Left renal cortex interstitium (tissue), 4 donors: ENCODE data around the gene INTS14. TPM values are rescaled to one million over a fixed set of nuclear protein-coding genes. Genes with fewer than 3 reads are reported as not detected.
"Not testable (repeated sequence)": the region's sequence is repeated elsewhere in the genome, so short reads cannot be mapped to it uniquely, and the experiment has no call there.

Experiments
- DNase-seq, 4 donors: peaks; one replicate each; pipeline ENCODE4 v3.0.0-alpha.2; 2013; ENCODE audit warnings: low read depth in 4 of 4, low spot score in 2 of 4, missing footprints in 1 of 4
- polyA plus RNA-seq, 4 donors: library from polyadenylated mRNA; unstranded; fragments of 120-200 nt; gene quantifications; one replicate each; pipeline ENCODE4 v1.2.1, GENCODE V29; 2013; ENCODE audit not compliant: insufficient read length in 4 of 4

INTS14 gene
- polyA plus RNA-seq, 4 donors, result 45.4 to 53.7 (median 50.8) TPM

DNA sequence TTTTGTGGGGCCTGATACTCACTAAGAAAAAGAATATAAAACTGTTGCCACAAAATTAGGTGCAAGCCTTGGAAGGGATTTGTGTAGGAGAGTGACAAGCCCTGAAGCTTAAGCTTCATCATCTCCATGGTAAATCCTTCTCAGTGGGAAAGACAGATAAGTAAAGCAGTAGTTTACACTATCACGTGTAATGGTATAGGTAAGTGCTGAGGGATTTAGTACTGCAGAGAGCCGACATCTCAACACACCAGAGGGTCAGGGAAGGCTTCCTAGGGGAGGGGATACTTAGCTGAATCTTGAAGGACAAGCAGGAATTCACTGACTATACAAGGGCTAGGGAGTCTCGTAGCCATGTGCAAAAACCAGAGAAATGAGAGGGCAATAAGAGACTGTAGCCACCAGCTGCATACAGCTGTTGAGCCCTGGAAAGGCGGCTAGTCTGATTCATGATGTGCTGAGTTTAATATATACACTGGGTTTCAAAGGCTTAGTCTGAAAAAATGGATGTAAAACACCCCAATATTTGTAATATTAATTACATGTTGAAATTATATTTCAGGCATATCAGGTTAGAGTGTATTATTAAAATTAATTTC lies 21.9 kb upstream of the INTS14 start:
- DNase-seq, result peak in 1 of 4 donors; percentile 17

- no peak for DNase-seq
These were observed 20.6 kb upstream of the INTS14 start for GRCh38 chr15:65631503-65631902.

GRCh38 chr15:65630760-65631159 lies 19.8 kb upstream of the INTS14 start:
- DNase-seq, result no peak

GRCh38 chr15:65629548-65629947 lies 18.6 kb upstream of the INTS14 start:
- no peak for DNase-seq

GRCh38 chr15:65626856-65627255 lies 15.9 kb upstream of the INTS14 start:
- no peak for DNase-seq

DNA sequence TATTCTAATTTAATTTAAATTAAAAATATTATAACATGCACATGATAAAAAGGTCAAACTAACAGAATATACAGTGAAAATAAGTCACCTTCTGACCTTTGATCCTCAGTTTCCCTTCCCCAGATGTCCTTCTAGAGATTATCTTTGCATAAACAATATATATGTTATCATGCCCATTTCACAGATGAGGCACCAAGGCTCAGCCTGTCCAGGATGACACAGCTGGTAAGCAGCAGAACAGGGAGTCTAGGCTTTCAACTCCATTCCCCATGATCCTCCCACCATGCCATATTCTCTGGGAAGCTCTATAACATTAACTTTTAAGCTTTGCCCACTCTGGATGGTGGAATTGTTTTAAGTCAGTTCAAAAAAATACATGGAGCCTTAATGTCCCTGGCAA lies 12.2 kb upstream of the INTS14 start:
- DNase-seq, result no peak

- DNase-seq, result no peak
These were observed 10.7 kb upstream of the INTS14 start, which contains the start of gene SLC24A1 for GRCh38 chr15:65621638-65622037. Gene SLC24A1 (plus strand): TSS chr15:65621938. CDS start chr15:65624081, 2,143 bp downstream.

DNA sequence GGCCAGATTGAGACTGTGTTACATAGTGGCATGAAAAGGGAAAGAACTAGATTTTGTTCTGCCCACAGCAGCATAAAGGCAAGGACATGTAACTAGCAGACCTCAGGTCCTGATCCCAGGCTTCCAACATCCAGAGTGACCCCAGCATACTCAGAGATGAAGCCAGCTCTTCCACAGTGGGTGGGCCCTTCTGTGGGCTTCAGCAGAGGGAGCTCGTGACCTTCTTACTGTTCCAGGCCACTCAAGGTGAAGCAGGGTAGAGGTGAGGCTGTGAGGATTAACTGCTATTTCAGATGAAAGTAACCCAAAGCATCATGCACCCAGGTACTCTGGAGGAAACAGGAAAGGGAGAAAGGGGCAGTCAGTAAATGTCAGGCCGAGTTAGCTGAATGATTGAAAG lies 9.9 kb upstream of the INTS14 start:
- DNase-seq, result no peak

- DNase-seq, result no peak
These were observed 8.8 kb upstream of the INTS14 start for GRCh38 chr15:65619626-65620290.

DNA sequence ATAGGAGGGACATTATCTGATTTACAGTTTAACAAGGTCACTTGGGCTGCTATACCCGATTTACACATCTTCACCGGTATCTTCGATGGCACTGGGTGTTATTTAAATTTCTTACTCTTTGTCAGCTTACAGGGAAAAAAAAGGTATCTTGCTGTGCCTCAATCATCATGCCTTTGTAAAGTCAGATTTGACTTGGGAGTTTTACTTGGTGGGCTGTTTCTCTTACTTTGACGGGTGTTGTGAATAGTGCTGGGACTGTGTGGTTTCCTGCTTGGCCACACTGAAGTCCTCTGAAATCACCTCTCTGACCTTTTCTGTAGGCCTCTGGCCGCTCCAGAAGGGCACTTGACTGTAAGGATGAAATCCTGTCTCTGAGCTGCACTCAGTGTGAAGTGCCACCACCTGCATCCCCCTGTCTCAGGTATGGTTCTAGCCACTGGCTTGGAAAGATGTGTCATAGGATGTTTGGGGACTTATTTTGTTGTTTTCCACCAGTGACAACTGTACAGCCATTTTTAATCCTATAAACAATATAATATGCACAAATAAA lies 7.7 kb upstream of the INTS14 start:
- no peak for DNase-seq

DNA sequence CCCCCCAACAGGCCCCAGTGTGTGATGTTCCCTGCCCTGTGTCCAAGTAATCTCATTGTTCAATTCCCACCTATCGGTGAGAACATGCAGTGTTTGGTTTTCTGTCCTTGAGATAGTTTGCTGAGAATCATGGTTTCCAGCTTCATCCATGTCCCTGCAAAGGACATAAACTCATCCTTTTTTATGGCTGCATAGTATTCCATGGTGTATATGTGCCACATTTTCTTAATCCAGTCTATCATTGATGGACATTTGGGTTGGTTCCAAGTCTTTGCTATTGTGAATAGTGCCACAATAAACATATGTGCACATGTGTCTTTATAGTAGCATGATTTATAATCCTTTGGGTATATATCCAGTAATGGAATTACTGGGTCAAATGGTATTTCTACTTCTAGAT lies 5.0 kb upstream of the INTS14 start:
- not testable (repeated sequence) for DNase-seq

DNA sequence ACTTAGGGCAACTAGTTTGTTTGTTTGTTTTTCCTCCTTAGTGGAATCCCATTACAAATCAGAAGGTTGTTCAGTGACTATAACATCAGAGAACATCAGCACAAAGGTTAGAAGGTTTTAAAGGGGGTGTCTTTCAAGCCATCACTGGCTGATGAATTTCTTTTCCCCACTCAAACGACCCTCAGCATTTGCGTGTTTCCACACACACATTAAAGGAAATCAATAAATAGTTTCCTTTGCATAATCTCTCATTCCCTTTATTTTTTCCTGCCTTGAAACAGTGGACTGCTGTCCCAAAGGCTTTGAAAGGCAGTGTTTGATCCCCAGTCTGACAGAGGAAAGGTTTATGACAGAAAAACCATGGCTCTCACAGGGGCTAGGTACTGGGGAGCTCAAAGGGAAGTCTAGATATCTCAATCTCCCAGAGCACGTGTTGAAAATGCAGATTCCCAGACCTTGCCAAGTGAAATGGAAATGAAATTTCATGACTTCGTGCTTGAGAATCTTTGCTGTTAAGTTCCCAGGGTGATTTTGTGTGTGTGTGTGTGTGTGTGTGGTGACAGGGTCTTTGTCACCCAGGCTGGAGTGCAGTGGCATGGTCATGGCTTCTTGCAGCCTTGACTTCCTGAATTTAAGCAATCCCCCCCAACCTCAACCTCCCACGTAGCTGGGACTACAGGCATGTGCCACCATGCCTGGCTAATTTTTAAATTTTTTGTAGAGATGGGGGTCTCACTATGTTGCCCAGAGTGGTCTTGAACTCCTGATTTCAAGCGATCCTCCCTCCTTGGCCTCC lies 2.2 kb upstream of the INTS14 start:
- no peak for DNase-seq

DNA sequence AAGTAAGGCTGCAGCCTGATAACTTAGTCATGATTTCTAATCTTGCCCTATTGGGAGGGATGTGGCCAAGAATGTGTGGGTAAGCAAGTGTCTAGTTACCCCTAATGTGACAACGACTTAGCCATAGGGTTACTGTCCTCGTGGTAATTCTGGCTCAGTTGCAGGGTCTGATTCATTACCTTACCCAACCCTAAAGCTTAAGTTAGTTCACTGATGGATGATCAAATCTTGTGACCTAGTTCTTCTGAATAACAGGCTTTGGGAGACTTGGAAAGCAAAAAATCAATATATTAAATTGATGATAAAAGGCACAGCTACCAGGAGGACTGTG lies 1.6 kb upstream of the INTS14 start:
- no peak for DNase-seq

DNA sequence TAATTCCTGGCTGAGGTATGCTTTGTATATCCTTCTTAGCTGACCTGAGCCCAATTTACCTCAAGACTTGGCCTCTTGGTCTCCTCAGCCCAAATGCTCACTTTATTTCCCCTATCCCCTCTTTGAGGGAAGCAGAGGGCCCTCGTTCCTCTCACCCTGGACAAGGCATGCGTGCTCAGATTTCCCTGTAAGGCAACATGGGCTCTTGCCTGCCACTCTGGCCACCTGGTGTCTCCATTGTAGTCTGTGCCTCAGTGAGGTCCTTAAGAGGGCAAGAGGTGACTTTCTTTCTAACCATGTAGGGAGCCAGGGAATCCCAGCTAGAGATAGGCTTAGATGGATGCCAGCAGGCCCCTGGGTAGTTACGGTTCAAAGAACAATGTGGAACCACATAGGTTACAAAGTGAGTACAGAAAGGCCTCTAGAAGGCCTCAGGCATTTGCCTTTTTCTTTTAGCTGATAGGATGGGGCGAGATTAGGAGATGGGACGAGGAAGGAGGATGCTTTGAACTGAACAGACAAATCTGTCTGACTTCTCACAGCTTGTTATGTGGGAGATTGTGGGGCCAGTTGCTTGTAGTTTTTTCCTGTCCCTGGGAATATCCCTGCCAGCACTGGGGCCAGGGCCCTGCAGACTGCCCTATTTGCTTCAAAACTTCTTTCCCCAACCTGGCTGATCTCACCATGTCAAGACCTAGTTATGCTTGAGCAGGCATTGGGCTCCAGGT lies 1.1 kb upstream of the INTS14 start:
- DNase-seq, result peak in 1 of 4 donors; percentile 6

DNA sequence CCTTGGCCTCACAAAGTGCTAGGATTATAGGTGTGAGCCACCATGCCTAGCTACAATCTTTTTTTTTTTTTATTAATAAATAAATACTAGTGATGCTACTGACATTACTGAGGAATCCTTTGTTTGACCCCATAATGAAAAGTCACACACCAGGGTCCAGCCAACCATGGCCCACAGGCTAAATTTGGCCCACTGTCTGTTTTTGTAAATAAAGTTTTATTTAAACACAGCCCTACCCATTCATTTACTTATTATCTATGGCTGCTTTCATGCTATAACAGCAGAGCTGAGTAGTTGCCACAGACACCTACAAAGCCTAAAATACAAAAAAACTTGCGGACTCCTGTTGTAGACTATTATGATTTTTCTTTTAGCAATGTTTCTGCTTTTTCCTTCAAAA lies 7.4 kb downstream of the INTS14 start:
- DNase-seq, result no peak

DNA sequence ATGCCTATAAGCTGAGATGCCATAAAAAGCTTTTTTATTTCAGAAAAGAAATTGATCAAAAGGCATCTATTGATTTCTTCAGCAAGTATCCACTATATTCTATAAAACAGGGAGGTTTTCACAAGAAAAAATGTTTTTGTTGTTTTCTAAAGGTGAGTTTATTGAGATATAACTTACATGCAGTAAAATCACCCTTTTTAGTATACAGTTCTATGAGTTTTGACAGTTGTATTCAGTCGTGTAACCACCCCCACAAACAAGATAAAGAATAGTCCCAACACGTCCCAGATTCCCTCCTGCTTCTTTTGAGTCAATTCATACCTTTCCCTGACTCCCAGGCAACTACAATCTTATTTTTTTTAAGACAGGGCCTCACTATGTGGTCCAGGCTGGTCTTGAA lies 7.8 kb downstream of the INTS14 start:
- no peak for DNase-seq

DNA sequence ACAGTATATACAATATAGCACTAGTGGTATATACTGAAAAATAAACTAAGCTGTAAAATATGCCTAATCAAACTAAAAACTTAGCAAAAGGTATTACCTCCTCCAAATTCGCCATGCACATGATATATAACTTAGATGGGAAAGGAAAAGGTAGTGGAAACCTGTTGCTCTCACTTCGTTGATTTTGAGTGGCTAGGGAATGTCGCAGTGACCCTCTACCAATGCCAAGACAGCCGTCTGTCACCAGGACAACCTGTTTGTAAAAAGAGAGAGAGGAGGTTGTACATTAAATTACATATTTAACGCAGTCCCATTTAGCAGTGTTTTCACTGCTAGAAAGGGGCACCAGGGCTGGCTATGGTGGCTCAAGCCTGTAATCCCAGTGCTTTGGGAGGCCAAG lies 11.3 kb downstream of the INTS14 start:
- no peak for DNase-seq

GRCh38 chr15:65598468-65598867 lies 12.5 kb downstream of the INTS14 start:
- no peak for DNase-seq

DNA sequence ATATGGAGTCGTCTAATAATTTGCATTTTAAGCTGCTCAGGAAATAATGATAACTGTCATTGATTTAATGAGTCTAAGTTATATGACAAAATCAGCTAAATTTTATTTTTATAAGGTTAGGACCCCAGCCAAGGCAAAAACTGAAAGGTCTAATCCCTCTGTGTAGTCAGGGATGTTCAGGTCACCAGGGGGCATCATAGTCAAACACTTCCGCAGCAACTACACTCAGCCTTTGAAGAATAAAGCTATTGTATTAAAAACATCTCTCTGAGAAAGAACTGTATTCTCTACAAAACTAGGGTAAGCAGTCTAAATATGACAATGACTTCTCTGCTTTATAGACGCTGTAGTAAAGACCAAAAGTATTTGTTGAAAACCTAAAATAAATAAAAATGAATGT lies 15.0 kb downstream of the INTS14 start:
- DNase-seq, result no peak

DNA sequence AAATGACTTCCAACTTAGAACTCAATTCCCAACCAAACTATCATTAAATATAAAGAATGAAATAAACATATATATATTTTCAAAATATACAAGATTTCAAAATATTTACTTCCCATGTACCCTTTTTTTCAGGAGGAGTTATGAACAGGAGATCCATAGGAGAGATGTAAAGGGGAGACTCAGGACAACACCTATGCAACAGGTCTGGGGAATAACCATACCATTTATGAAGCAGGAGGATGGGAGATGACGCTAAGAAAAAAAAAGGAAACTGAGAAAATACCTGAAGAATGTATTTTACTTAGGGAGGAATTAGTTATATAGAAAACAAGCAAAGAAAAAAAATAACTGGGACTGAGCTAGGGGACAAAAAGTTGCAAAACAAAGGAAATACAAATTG lies 23.8 kb downstream of the INTS14 start:
- no peak for DNase-seq

GRCh38 chr15:65584241-65584640 lies 26.7 kb downstream of the INTS14 start:
- no peak for DNase-seq
